OCI-LY1 (cell line): ENCODE data around the gene MFAP3.

Experiments
- CTCF ChIP-seq: fragments of 200-600 bp; sonication (generic), shearing (Covaris generic); IDR thresholded peaks from 2 replicates; pipeline ENCODE4 v1.5.1; 2017; ENCODE audit warnings: mild to moderate bottlenecking, antibody characterized with exemption, low read length, moderate library complexity, mixed read lengths
- EZH2 ChIP-seq: fragments of 200-600 bp; sonication (generic), shearing (Covaris generic); IDR thresholded peaks from 2 replicates; pipeline ENCODE4 v1.8.0; 2017; ENCODE audit warnings: borderline replicate concordance, mixed run types, mild to moderate bottlenecking, antibody characterized with exemption, low read length, moderate library complexity, mixed read lengths

GRCh38 chr5:154031937-154032489 lies 6.8 kb upstream of the MFAP3 start:
- TF ChIP-seq CTCF: no peak
- TF ChIP-seq EZH2: no peak
